ENCODE measurements around the gene WDR1.

DNA sequence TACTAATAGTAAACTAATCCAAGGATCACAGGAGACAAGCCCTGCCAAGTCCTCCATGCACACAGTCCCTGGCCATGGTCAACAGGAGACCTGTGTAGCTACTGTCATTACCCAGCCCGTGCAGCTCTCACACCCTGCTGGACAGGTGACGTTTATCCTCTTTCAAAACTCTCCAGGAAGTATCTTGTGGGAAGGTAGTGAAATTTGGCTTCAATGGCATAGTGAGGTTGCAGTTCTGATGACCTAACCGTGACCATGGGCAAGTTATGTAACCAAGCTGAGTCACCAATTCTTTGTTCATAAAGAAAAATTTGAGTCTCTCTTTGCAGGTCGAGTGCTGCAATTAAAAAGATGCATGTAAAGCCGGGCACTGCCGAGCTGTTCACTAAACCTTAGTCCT, 84.0 kb downstream of the WDR1 start:
- no peak for TF ChIP-seq POLR2A (IDR thresholded peaks at IDR 0.05)
- TF ChIP-seq CTCF (IDR thresholded peaks at IDR 0.05): no peak

All from thyroid gland (tissue), 4 donors.